OCI-LY7 (cell line): Measurements from ENCODE around the gene WDR48. TPM values are rescaled to one million over a fixed set of nuclear protein-coding genes. Genes with fewer than 3 reads are reported as not detected.

Experiments
- BruUV-seq: library from RNA; stranded (reverse); fragments of 400-500 nt; replicated peaks from 2 replicates; lab custom pipeline; 2021; lab: Mats Ljungman, UMichigan
- CTCF ChIA-PET: fragments of 300-600 bp; sonication (Branson Sonifier 250); formaldehyde crosslinking; loops from one replicate; lab custom pipeline; 2022; ENCODE audit warnings: antibody characterized with exemption; ENCODE audit not compliant: unreplicated experiment; lab: Charles Lee
- POLR2A ChIA-PET: fragments of 300-600 bp; sonication (Branson Sonifier 250); formaldehyde crosslinking; loops from one replicate; lab custom pipeline; 2022; ENCODE audit warnings: antibody characterized with exemption; lab: Charles Lee
- DNase-seq: peaks from one replicate; pipeline ENCODE4 v3.0.0-alpha.2; 2015; ENCODE audit warnings: low spot score
- H2AFZ ChIP-seq: fragments of 200-600 bp; sonication (generic), shearing (Covaris generic); 2 replicates; pipeline ENCODE4 v1.6.1; 2014; ENCODE audit warnings: mild to moderate bottlenecking, antibody characterized with exemption, low read length, moderate library complexity
- H3K27ac ChIP-seq: fragments of 200-600 bp; sonication (generic); 2 replicates; pipeline ENCODE4 v1.5.1; 2014; ENCODE audit warnings: mixed run types, low read depth, mild to moderate bottlenecking, moderate library complexity, low read length, inconsistent platforms; ENCODE audit not compliant: poor library complexity, severe bottlenecking
- H3K36me3 ChIP-seq: fragments of 200-600 bp; sonication (generic); 2 replicates; pipeline ENCODE4 v1.6.1; 2014; ENCODE audit warnings: mild to moderate bottlenecking, antibody characterized with exemption, low read length, moderate library complexity, mixed read lengths; ENCODE audit not compliant: insufficient read depth
- H3K4me1 ChIP-seq: fragments of 200-600 bp; sonication (generic); 2 replicates; pipeline ENCODE4 v1.5.1; 2014; ENCODE audit warnings: mild to moderate bottlenecking, low read length; ENCODE audit not compliant: insufficient read depth, poor library complexity, severe bottlenecking
- H3K4me2 ChIP-seq: fragments of 200-600 bp; sonication (generic); 2 replicates; pipeline ENCODE4 v1.6.1; 2014; ENCODE audit warnings: mild to moderate bottlenecking, low read length
- H3K4me3 ChIP-seq: fragments of 200-600 bp; sonication (generic); 2 replicates; pipeline ENCODE4 v1.5.1; 2014; ENCODE audit warnings: mild to moderate bottlenecking, low read depth, low read length; ENCODE audit not compliant: poor library complexity, severe bottlenecking
- H3K79me2 ChIP-seq: fragments of 200-600 bp; sonication (generic); 2 replicates; pipeline ENCODE4 v1.6.1; 2016; ENCODE audit warnings: low read depth, mild to moderate bottlenecking, low read length, moderate library complexity, mixed read lengths; ENCODE audit not compliant: insufficient read depth
- H3K9me2 ChIP-seq: fragments of 200-600 bp; sonication (generic); 2 replicates; pipeline ENCODE4 v1.6.1; 2016; ENCODE audit warnings: mild to moderate bottlenecking, low read length, mixed read lengths; ENCODE audit not compliant: insufficient read depth
- H3K9me3 ChIP-seq: fragments of 200-600 bp; sonication (generic); 2 replicates; pipeline ENCODE4 v1.6.1; 2014; ENCODE audit warnings: mild to moderate bottlenecking, mixed run types, low read length, mixed read lengths
- H4K20me1 ChIP-seq: fragments of 200-600 bp; sonication (generic); 2 replicates; pipeline ENCODE4 v1.6.1; 2014; ENCODE audit warnings: mild to moderate bottlenecking, antibody characterized with exemption, low read length, moderate library complexity, mixed read lengths; ENCODE audit not compliant: insufficient read depth
- EZH2phosphoT487 ChIP-seq: fragments of 200-600 bp; sonication (generic); IDR thresholded peaks from 2 replicates; pipeline ENCODE4 v1.6.1; 2018; ENCODE audit warnings: low read depth, borderline replicate concordance, mild to moderate bottlenecking, mixed run types, antibody characterized with exemption, low read length, moderate library complexity, mixed read lengths
- intact Hi-C: fragments of 100-400 bp; cut with micrococcal nuclease; formaldehyde crosslinking; loops from one replicate; pipeline ENCODE4 v1.10.0; 2022; ENCODE audit not compliant: unreplicated experiment
- total RNA-seq, 2 experiments: library from RNA; depleted of rRNA in 1 of 2; stranded (reverse); fragments of >200 nt in 1 of 2; shearing (Covaris generic) in 1 of 2; gene quantifications; 2 replicates each; pipeline ENCODE4 v1.2.3, GENCODE V29; 2014 to 2022
- TF ChIP-seq, protein P1 (sequence below): fragments of 200-600 bp; sonication (generic); conservative IDR thresholded peaks from 2 replicates; pipeline ENCODE4 v1.5.1; 2014; ENCODE audit warnings: mild to moderate bottlenecking, antibody characterized with exemption, low read length, moderate library complexity, mixed read lengths

Gene WDR48
- total RNA-seq, 2 experiments from 2014 or later: 12.3 to 38.4 TPM

DNA sequence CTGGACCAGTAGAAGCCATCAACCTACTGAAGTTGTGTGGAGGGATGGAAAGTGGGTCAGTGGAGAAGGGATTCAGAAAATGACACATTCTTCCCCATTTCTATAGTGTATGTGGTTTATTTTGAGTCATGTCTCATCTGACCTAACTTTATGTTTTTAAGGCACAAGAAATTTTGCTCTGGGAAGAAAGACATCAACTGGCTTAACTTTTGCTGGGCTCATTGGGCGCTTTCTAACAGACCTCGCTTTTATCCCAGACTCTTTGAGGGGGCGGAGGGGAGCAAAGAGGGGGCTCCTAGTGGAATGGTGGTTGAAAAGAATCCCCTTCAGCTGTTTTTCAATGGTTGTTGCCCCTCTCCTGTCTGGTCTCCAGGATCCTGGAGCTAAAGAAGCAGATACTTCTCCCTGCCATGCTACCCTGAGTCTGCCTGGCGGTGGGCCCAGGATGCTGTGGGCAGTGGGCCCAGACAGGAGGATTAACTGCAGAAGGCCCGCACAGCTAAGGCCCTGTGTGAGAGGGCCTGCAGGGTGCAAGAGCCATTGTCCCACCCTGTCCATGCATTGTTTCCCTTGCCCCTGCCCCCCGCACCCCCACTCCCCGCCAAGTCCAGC lies 87.1 kb downstream of the WDR48 start:
- ChIA-PET POLR2A (no interaction called here), CTCF (no interaction called here)
- H3K79me2 ChIP-seq: no peaks in the 10 kb centered on the region
- peaks cover 61% of the 10 kb centered on the region for H3K36me3 ChIP-seq
- intact Hi-C loops: no loop called here
- H2AFZ ChIP-seq: no peak overlapping the region
- H3K9me3 ChIP-seq: no peaks in the 10 kb centered on the region
- H3K9me2 ChIP-seq: no peaks in the 10 kb centered on the region
- H4K20me1 ChIP-seq: no peaks in the 10 kb centered on the region
- H3K4me1 ChIP-seq: peaks cover 22% of the 10 kb centered on the region
- no peak overlapping the region for H3K27ac ChIP-seq
- BruUV-seq: no TSS peak
- H3K4me3 ChIP-seq: no peak overlapping the region
- H3K4me2 ChIP-seq: no peak overlapping the region
- DNase-seq: no peak
- TF ChIP-seq EZH2phosphoT487: no peak
- TF ChIP-seq, protein P1, sequence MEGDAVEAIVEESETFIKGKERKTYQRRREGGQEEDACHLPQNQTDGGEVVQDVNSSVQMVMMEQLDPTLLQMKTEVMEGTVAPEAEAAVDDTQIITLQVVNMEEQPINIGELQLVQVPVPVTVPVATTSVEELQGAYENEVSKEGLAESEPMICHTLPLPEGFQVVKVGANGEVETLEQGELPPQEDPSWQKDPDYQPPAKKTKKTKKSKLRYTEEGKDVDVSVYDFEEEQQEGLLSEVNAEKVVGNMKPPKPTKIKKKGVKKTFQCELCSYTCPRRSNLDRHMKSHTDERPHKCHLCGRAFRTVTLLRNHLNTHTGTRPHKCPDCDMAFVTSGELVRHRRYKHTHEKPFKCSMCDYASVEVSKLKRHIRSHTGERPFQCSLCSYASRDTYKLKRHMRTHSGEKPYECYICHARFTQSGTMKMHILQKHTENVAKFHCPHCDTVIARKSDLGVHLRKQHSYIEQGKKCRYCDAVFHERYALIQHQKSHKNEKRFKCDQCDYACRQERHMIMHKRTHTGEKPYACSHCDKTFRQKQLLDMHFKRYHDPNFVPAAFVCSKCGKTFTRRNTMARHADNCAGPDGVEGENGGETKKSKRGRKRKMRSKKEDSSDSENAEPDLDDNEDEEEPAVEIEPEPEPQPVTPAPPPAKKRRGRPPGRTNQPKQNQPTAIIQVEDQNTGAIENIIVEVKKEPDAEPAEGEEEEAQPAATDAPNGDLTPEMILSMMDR: no peak

DNA sequence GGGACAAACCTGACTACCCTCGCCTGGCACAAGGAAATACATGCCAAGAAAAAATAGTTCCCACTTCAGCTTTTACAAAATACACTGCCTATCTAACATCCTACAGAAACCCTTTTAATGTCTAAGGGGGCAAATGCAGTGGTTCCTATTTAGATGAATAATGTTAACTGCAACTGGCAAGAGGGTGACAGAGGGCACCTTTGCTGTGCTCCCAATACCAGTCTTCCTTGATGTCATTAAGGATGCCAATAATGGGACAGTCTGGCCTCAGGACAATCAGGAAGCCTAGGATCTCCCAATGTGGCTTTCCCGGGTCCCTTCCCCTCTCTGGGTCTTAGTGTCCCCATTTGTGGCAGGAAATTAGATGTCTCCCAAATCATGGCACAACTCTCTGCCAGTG lies 87.6 kb downstream of the WDR48 start:
- CTCF ChIA-PET: no interaction called here
- Histone ChIP-seq H3K4me3 (no peak overlapping the region), H3K27ac (no peak overlapping the region), H4K20me1 (no peaks in the 10 kb centered on the region), H3K4me2 (no peak overlapping the region), H3K9me3 (no peaks in the 10 kb centered on the region), H2AFZ (no peak overlapping the region), H3K4me1 (peaks cover 22% of the 10 kb centered on the region), H3K79me2 (no peaks in the 10 kb centered on the region), H3K36me3 (peaks cover 66% of the 10 kb centered on the region), H3K9me2 (no peaks in the 10 kb centered on the region)
- no peak for DNase-seq
- TF ChIP-seq EZH2phosphoT487: no peak
- TF ChIP-seq, protein P1: no peak
- intact Hi-C loops: no loop called here
- POLR2A ChIA-PET: no interaction called here
- BruUV-seq: no TSS peak

GRCh38 chr3:39140341-39140971 lies 88.6 kb downstream of the WDR48 start:
- Histone ChIP-seq H3K4me2 (no peak overlapping the region), H3K36me3 (peaks cover 77% of the 10 kb centered on the region), H4K20me1 (no peaks in the 10 kb centered on the region), H2AFZ (no peak overlapping the region), H3K4me3 (no peak overlapping the region), H3K79me2 (peaks cover under 1% of the 10 kb centered on the region; the same call in 1 of the 2 replicates), H3K27ac (no peak overlapping the region), H3K4me1 (peaks cover 22% of the 10 kb centered on the region), H3K9me3 (no peaks in the 10 kb centered on the region), H3K9me2 (no peaks in the 10 kb centered on the region)
- no peak for TF ChIP-seq EZH2phosphoT487
- TF ChIP-seq, protein P1: no peak
- BruUV-seq: no TSS peak
- ChIA-PET POLR2A (interaction anchor here (0.5 to 1.2 kb wide), 2 partner anchors 8 to 33 kb away, joined by 4 read pairs; no protein-coding TSS in a partner anchor), CTCF (interaction anchor here (0.6 kb wide), 1 partner anchor 75 kb away, joined by 3 read pairs; no protein-coding TSS in a partner anchor)
- no peak for DNase-seq
- intact Hi-C loops: no loop called here
